ENCODE data around the gene IL27RA. TPM values are rescaled to one million over a fixed set of nuclear protein-coding genes. Genes with fewer than 3 reads are reported as not detected.

Gene IL27RA
- total RNA-seq, 1 experiment from 2014 or later, result 7.8 TPM

- CTCF ChIA-PET, result no interaction called here
- H3K4me1 ChIP-seq (replicated peaks; ENCODE audit: insufficient read depth), result peaks cover 8% of the 10 kb centered on the region; the same call in 1 of the 2 replicates
These were observed 37.8 kb upstream of the IL27RA start for GRCh38 chr19:13993590-13994300.

GRCh38 chr19:13995017-13995728, 36.4 kb upstream of the IL27RA start:
- ChIA-PET CTCF (no interaction called here), POLR2A (ENCODE audit: unreplicated experiment) (interaction anchor here (0.6 kb wide), 1 partner anchor 58 kb away, joined by 3 read pairs; no protein-coding TSS in a partner anchor)
- Histone ChIP-seq H3K9me2 (ENCODE audit: insufficient read depth) (no peaks in the 10 kb centered on the region), H2AFZ (no peak overlapping the region), H3K4me1 (replicated peaks; ENCODE audit: insufficient read depth) (peaks cover 10% of the 10 kb centered on the region; the same call in 1 of the 2 replicates), H3K9me3 (ENCODE audit: insufficient read depth, low read depth) (0 out of 2 replicates have a peak, but pooled peaks cover 10% of the 10 kb centered on the region), H3K4me3 (no peak overlapping the region), H3K27ac (no peak overlapping the region), H3F3A (ENCODE audit: insufficient read depth, low read depth) (peaks cover 16% of the 10 kb centered on the region; the same call in 1 of the 2 replicates), H3K79me2 (ENCODE audit: low read depth) (peaks cover 31% of the 10 kb centered on the region; the same call in 1 of the 2 replicates), H3K4me2 (no peak overlapping the region), H3K36me3 (ENCODE audit: low read depth) (peaks cover 12% of the 10 kb centered on the region; the same call in 1 of the 2 replicates), H4K20me1 (ENCODE audit: insufficient read depth) (0 out of 2 replicates have a peak, but pooled peaks cover 3% of the 10 kb centered on the region), H3K27me3 (ENCODE audit: insufficient read depth, low read depth) (no peaks in the 10 kb centered on the region)
- intact Hi-C loops (cut with micrococcal nuclease; ENCODE audit: unreplicated experiment), result no loop called here
- no peak for DNase-seq
- BruUV-seq (replicated peaks), result no TSS peak
- no peak for TF ChIP-seq EZH2 (IDR thresholded peaks at IDR 0.05; ENCODE audit: low read depth)
- TF ChIP-seq, protein P1, sequence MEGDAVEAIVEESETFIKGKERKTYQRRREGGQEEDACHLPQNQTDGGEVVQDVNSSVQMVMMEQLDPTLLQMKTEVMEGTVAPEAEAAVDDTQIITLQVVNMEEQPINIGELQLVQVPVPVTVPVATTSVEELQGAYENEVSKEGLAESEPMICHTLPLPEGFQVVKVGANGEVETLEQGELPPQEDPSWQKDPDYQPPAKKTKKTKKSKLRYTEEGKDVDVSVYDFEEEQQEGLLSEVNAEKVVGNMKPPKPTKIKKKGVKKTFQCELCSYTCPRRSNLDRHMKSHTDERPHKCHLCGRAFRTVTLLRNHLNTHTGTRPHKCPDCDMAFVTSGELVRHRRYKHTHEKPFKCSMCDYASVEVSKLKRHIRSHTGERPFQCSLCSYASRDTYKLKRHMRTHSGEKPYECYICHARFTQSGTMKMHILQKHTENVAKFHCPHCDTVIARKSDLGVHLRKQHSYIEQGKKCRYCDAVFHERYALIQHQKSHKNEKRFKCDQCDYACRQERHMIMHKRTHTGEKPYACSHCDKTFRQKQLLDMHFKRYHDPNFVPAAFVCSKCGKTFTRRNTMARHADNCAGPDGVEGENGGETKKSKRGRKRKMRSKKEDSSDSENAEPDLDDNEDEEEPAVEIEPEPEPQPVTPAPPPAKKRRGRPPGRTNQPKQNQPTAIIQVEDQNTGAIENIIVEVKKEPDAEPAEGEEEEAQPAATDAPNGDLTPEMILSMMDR (conservative IDR thresholded peaks at IDR 0.05), result no peak

More at GRCh38 chr19:13993590-13994300, 37.8 kb upstream of the IL27RA start:
- peaks cover 4% of the 10 kb centered on the region; the same call in 1 of the 2 replicates for H3F3A ChIP-seq (ENCODE audit: insufficient read depth, low read depth)
- BruUV-seq (replicated peaks), result no TSS peak
- H3K36me3 ChIP-seq (ENCODE audit: low read depth), result no peaks in the 10 kb centered on the region
- no peak overlapping the region for H3K4me2 ChIP-seq
- peaks cover 3% of the 10 kb centered on the region; the same call in 1 of the 2 replicates for H4K20me1 ChIP-seq (ENCODE audit: insufficient read depth)
- POLR2A ChIA-PET (ENCODE audit: unreplicated experiment), result no interaction called here
- H2AFZ ChIP-seq, result no peak overlapping the region
- H3K27ac ChIP-seq, result no peak overlapping the region
- 0 out of 2 replicates have a peak, but pooled peaks cover 20% of the 10 kb centered on the region for H3K79me2 ChIP-seq (ENCODE audit: low read depth)
- intact Hi-C loops (cut with micrococcal nuclease; ENCODE audit: unreplicated experiment), result no loop called here
- no peaks in the 10 kb centered on the region for H3K9me3 ChIP-seq (ENCODE audit: insufficient read depth, low read depth)
- DNase-seq, result no peak
- H3K27me3 ChIP-seq (ENCODE audit: insufficient read depth, low read depth), result no peaks in the 10 kb centered on the region
- TF ChIP-seq EZH2 (IDR thresholded peaks at IDR 0.05; ENCODE audit: low read depth), result no peak
- TF ChIP-seq, protein P1 (conservative IDR thresholded peaks at IDR 0.05), result no peak
- H3K9me2 ChIP-seq (ENCODE audit: insufficient read depth), result no peaks in the 10 kb centered on the region
- H3K4me3 ChIP-seq, result no peak overlapping the region

DNA sequence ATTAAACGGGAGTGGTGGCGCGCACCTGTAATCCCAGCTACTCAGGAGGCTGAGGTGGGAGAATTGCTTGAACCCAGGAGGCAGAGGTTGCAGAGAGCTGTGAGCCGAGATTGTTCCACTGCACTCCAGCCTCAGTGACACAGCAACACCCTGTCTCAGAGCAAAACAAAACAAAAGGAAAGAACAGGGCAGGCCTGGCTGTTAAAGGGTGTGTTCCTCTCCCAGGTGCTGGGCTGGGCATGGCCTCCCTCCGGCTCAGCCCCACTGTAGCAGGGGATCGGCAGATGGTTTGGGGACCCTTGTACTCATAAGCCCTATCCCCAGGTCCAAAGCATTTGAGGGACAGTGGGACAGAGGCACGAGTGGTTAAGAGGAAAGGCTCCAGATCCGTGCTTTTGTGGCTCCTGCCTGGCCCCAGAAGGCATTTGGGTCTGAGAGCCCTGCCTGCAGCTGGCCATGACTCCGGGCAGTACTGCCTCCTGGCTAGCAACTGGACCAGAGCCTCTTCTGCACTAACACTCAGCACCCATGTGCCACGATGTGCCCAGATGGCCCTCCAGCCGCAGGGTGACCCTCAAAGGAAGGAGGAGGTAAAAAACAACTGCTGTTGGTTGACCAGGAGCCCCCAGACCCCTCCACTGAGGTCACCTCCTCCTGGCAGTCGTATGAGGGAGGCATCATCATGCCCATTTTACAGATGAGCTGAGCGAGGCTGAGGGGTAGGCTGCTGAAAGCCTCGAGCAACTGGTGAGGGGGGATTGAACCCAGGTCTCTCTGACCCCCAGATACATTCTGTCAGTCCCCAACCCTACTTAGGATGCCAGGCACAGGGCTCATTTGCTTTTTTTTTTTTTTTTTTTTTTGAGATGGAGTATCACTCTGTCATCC, 35.4 kb upstream of the IL27RA start:
- H3K4me1 ChIP-seq (replicated peaks; ENCODE audit: insufficient read depth), result peaks cover 10% of the 10 kb centered on the region; the same call in 1 of the 2 replicates
- TF ChIP-seq, protein P1 (conservative IDR thresholded peaks at IDR 0.05), result no peak
- TF ChIP-seq EZH2 (IDR thresholded peaks at IDR 0.05; ENCODE audit: low read depth), result no peak
- no peaks in the 10 kb centered on the region for H3K9me2 ChIP-seq (ENCODE audit: insufficient read depth)
- CTCF ChIA-PET, result no interaction called here
- no peaks in the 10 kb centered on the region for H3K27me3 ChIP-seq (ENCODE audit: insufficient read depth, low read depth)
- BruUV-seq (replicated peaks), result no TSS peak
- H3F3A ChIP-seq (ENCODE audit: insufficient read depth, low read depth), result peaks cover 16% of the 10 kb centered on the region; the same call in 1 of the 2 replicates
- H3K36me3 ChIP-seq (ENCODE audit: low read depth), result peaks cover 12% of the 10 kb centered on the region; the same call in 1 of the 2 replicates
- 0 out of 2 replicates have a peak, but pooled peaks cover 10% of the 10 kb centered on the region for H3K9me3 ChIP-seq (ENCODE audit: insufficient read depth, low read depth)
- no peak for DNase-seq
- H3K27ac ChIP-seq, result no peak overlapping the region
- intact Hi-C loops (cut with micrococcal nuclease; ENCODE audit: unreplicated experiment), result no loop called here
- no peak overlapping the region for H2AFZ ChIP-seq
- POLR2A ChIA-PET (ENCODE audit: unreplicated experiment), result interaction anchor here (0.6 kb wide), 1 partner anchor 57 kb away, joined by 3 read pairs; no protein-coding TSS in a partner anchor
- 0 out of 2 replicates have a peak, but pooled peaks cover 3% of the 10 kb centered on the region for H4K20me1 ChIP-seq (ENCODE audit: insufficient read depth)
- no peak overlapping the region for H3K4me3 ChIP-seq
- H3K4me2 ChIP-seq, result no peak overlapping the region
- peaks cover 39% of the 10 kb centered on the region for H3K79me2 ChIP-seq (ENCODE audit: low read depth)
